Measurements from ENCODE around the gene LAMA1. TPM values are rescaled to one million over a fixed set of nuclear protein-coding genes. Genes with fewer than 3 reads are reported as not detected.

LAMA1 gene
- total RNA-seq, 1 donor from 2014 or later = 0.65 TPM

DNA sequence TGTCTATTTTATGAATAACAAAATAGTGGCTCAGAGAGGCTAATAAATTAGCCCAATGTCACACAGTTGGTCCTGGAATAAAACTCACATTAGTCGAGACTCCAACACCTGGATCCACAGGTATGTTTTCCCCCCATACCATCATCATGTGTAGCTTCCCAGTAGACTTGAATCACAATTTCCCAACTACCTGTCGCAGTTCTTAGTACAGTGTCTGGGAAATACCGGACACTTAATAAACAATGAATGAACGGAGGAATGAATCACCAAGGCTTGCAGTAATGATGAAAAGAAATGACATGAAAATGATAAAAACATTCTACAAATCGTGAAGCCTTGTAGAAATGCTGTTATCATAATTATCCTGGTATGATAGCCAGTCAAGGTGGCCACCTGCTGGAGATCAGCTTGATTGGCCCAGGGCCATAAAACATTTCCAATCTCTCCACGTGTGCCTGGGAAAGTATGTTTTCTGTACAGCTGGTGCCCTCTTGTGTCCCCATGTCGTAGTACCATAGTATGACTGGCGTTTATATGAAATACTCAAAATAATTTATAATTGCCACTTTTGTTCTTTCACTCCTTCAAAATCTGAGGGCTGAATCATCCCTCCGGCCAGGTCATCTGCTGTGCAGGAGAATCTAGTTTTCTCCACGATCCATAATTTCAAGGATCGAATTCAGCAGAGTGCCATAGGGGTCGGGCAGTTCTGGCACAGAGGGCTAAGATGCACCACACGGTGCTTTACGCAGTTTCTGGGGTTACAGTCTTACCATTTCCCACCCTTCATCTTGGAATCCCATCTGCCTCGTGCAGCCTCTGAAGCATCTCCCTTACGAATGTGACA lies 95.4 kb downstream of the LAMA1 start:
- Histone ChIP-seq H3K27me3 (ENCODE audit: low read depth) (no peaks in the 10 kb centered on the region), H3K36me3 (no peaks in the 10 kb centered on the region), H3K4me1 (no peaks in the 10 kb centered on the region), H3K4me3 (no peak overlapping the region), H3K27ac (no peak overlapping the region), H3K9me3 (no peaks in the 10 kb centered on the region)
- peak; percentile 74 to 78 for ATAC-seq
- TF ChIP-seq, protein P1, sequence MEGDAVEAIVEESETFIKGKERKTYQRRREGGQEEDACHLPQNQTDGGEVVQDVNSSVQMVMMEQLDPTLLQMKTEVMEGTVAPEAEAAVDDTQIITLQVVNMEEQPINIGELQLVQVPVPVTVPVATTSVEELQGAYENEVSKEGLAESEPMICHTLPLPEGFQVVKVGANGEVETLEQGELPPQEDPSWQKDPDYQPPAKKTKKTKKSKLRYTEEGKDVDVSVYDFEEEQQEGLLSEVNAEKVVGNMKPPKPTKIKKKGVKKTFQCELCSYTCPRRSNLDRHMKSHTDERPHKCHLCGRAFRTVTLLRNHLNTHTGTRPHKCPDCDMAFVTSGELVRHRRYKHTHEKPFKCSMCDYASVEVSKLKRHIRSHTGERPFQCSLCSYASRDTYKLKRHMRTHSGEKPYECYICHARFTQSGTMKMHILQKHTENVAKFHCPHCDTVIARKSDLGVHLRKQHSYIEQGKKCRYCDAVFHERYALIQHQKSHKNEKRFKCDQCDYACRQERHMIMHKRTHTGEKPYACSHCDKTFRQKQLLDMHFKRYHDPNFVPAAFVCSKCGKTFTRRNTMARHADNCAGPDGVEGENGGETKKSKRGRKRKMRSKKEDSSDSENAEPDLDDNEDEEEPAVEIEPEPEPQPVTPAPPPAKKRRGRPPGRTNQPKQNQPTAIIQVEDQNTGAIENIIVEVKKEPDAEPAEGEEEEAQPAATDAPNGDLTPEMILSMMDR (IDR thresholded peaks at IDR 0.05) = peak; percentile 46
- DNase-seq = no peak
- intact Hi-C loops (cut with DNase I) = no loop called here

DNA sequence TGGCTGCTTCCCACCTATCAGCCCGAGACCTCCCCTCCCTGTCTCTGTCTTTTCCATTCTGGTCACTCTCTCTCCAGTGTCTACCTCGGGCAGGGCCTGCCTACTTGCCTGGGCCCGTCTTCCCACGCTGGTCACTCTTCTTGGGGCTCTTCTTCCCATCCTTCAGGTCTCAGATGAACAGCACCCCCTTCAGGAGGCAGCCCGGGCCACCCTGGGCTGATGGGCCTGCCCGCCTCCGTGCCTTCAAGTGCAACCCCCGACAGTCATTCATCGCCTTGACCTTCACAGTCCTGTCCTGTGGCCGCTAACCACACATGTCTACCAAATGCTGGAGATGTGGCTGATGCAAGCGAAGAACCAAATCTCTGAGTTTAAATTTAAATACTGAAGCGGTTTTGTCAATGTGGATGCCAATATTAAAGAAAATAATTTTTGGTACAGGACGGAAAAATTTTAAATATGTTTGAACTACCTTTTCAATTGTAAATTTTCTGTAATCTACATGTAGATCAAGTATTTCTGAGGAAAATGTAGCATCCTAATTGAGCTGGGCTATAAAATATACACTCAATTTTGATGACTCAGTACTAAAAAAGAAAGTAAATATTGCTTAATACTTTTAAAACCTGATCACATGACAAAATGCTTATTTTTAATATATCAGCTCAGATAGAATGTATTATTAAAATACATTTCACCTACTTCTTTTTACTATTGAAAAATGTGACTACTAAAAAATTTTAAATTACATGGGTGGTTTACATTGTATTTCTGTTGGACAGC lies 96.4 kb downstream of the LAMA1 start:
- intact Hi-C loops (cut with DNase I) = no loop called here
- no peak for ATAC-seq

DNA sequence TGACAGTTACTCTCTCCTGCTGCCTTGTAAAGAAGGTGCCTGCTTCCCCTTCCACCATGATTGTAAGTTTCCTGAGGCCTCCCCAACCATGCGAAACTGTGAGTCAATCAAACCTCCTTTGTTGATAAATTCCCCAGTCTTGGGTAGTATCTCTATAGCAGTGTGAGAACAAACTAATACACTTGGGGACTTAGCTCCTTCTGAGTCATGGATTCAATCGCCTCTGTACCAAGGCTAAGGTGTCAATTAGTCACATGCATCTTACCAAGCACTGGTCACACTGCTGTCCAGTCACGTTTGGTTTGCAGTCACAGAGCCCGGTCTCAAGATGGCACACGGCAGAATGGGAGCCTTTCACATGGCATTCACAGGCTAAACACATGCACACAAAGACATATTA lies 100.6 kb downstream of the LAMA1 start:
- Histone ChIP-seq H3K9me3 (no peaks in the 10 kb centered on the region), H3K27ac (no peak overlapping the region), H3K4me1 (no peaks in the 10 kb centered on the region), H3K27me3 (ENCODE audit: low read depth) (no peaks in the 10 kb centered on the region), H3K36me3 (no peaks in the 10 kb centered on the region), H3K4me3 (no peak overlapping the region)
- DNase-seq (no peak), ATAC-seq (no peak)
- intact Hi-C loops (cut with DNase I) = no loop called here
- TF ChIP-seq, protein P1 (IDR thresholded peaks at IDR 0.05) = no peak

More for the DNA sequence above, 96.4 kb downstream of the LAMA1 start:
- H3K27ac ChIP-seq = no peak overlapping the region
- TF ChIP-seq, protein P1 (IDR thresholded peaks at IDR 0.05) = no peak
- H3K27me3 ChIP-seq (ENCODE audit: low read depth) = no peaks in the 10 kb centered on the region
- no peaks in the 10 kb centered on the region for H3K36me3 ChIP-seq
- no peaks in the 10 kb centered on the region for H3K9me3 ChIP-seq
- DNase-seq = no peak
- H3K4me3 ChIP-seq = no peak overlapping the region
- H3K4me1 ChIP-seq = no peaks in the 10 kb centered on the region

DNA sequence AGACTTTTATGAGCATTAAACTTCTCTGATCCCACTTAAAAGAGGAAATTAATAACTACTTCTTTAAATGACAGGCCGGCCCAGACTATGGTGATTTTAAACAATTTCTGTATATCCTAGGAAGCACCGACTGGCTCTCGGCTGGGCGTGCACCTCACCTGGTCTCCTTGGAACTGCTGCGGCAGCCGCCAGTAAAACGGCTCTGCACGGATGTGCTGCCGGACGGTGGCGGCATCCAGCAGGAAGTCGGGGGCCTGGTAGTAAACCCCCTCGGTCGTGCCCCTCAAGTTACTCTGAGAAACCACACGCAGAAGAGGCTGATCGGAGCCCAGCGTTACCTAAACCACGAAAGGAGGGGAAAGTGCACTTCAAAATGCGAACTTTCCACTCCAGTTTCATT lies 106.5 kb downstream of the LAMA1 start:
- no peaks in the 10 kb centered on the region for H3K4me1 ChIP-seq
- peak overlapping the region; percentile 31 for H3K4me3 ChIP-seq
- DNase-seq (no peak), ATAC-seq (peak; percentile 39 to 51)
- H3K9me3 ChIP-seq = no peaks in the 10 kb centered on the region
- no peaks in the 10 kb centered on the region for H3K27me3 ChIP-seq (ENCODE audit: low read depth)
- TF ChIP-seq, protein P1 (IDR thresholded peaks at IDR 0.05) = no peak
- no peaks in the 10 kb centered on the region for H3K36me3 ChIP-seq
- intact Hi-C loops (cut with DNase I) = no loop called here
- H3K27ac ChIP-seq = no peak overlapping the region

DNA sequence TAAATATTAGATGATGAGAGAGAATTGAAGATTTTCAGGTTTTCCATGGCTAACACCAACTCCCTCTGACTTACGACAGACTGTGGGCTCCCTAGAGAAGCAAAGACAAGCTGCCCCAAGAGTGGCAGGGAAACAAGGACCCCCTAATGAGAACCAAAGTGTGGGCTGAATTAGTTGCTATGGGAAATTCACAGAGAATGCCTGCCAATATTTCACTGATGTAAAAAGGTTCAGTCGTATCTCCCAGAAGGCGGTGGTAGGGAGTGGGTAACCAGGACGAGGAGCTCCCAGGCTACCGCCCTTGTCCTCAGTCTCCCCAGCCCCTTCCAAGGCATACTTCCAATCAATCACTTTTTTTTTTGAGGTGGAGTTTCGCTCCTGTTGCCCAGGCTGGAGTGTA lies 113.6 kb downstream of the LAMA1 start:
- Histone ChIP-seq H3K36me3 (no peaks in the 10 kb centered on the region), H3K9me3 (no peaks in the 10 kb centered on the region), H3K4me1 (no peaks in the 10 kb centered on the region), H3K27ac (no peak overlapping the region), H3K4me3 (no peak overlapping the region), H3K27me3 (ENCODE audit: low read depth) (no peaks in the 10 kb centered on the region)
- DNase-seq = no peak
- TF ChIP-seq, protein P1 (IDR thresholded peaks at IDR 0.05) = no peak
- no peak for ATAC-seq
- intact Hi-C loops (cut with DNase I) = no loop called here
